HG02970 (cell line): ENCODE results near the gene ABCC8.
"Not testable (repeated sequence)": the region's sequence is repeated elsewhere in the genome, so short reads cannot be mapped to it uniquely, and the experiment has no call there.

ENCODE experiments used
- ATAC-seq: cut with Tn5 transposase; IDR thresholded peaks from one replicate; pipeline ENCODE4 v1.9.1; 2021; ENCODE audit warnings: mild to moderate bottlenecking, moderate library complexity, moderate number of reproducible peaks; ENCODE audit not compliant: unreplicated experiment, low FRiP score

ABCC8 gene

DNA sequence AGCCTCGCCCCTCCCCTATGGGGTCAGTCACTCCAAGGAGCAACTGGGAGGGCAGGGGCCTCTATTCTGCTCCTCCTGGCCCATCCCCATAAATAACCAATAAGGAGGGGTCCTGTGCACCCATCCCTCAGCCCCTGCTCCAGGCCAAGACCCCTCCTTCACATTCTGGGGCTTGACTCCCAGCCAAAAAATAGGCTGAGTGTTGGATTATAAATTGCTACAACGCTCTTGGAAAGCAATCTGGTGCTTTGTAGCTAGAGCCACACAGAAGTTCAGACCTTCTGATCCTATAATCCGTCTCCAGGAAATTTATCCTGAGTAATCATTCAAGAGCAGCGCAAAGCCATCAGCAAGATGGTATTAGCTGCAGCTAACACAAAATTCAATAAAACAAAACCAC lies 42.5 kb downstream of the ABCC8 start:
- no peak for ATAC-seq

DNA sequence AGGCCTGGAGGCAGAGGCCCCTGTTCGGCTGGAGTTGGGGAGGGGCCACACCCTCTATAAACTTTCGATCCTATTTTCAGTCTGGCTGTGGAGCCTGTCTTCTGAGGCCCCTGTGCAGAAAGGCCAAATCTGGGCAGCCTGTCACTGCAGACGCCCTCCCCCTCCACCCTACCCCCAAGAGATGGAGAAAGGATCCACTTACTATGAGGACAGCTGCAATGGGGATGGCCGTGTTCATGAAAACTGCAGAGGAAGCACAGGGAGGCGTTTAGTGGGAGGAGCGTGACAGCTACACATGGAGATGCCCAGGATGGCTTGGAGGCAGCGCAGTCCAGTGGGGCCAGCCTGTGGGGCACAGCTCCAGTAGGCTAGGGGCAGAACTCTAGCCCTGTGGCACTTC lies 44.6 kb downstream of the ABCC8 start:
- ATAC-seq: no peak

DNA sequence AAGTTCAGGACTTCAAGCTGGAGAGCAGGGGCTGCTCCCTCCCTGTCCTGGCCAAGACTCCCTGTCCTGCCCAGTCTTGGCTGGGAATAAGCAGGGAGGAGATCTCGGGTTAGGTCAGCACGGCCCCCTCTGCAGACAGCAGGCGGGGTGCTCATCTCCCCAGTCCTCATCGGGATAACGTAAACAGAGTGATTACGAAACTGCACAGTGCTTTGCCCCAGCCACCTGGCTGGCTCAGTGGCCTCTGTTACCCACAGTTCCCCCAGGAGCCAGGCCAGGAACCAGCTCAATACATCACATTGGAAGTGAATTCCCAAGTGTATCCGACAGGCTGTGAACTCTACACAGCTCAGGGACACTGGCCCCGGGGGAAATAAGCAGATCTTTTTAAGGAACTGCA lies 45.5 kb downstream of the ABCC8 start:
- no peak for ATAC-seq

DNA sequence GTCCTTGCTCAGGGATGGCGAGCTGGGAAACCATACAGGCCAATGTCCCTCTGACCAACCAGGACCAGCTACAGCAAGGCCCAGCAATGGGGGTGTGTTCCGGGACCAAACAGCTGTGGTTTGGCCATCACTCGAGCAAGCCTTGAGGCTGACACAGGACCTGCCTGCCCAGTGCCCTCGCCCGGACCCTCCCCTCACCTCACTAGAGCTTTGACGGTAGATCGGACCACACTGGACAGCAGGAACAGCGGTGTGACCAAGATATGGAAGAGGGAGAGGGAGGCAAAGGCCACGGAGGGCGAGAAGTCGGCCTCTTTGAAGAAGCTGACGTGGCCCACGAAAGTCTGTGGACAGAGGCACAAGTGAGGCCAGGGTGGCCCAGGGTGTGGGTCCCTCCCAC lies 46.0 kb downstream of the ABCC8 start:
- ATAC-seq: no peak

DNA sequence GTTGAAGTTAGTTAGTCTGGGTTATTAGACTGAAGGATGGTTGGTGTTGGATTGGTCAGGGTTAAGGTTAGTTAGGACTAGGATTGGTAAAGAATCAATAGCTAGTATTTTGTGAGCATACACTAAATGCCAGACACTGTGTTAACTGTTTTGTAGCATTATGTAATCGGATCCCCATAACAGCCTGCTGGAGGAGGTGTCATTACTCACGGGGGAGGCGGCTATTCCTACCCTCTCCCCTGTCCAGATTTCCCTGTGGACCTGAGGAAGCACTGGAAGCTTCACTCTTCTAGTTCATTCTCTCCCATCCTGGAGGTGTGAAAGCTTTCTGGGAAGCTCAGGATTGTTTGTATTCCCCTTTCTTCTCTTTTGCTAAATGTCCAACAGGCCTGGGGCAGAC lies 47.7 kb downstream of the ABCC8 start:
- no peak for ATAC-seq

DNA sequence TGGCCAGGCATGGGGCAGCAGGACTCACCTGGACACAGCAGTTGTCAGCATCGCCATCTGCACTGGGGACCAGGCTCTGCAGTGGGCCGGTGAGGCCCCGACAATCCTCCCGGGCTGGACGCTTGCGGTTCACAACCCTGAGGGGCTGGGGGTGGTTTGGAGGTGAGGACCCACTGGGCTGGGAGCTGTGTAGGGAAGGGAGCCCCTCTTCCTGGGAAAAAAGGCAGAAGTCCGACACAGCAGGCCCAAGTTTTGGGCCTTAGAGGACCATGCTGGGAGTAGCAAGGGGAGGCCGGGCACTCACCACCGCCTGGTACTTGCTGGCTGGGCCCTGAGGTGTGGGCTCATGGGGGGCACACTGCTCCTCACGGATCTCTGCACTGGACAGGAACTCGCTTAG lies 48.4 kb downstream of the ABCC8 start:
- ATAC-seq: no peak

DNA sequence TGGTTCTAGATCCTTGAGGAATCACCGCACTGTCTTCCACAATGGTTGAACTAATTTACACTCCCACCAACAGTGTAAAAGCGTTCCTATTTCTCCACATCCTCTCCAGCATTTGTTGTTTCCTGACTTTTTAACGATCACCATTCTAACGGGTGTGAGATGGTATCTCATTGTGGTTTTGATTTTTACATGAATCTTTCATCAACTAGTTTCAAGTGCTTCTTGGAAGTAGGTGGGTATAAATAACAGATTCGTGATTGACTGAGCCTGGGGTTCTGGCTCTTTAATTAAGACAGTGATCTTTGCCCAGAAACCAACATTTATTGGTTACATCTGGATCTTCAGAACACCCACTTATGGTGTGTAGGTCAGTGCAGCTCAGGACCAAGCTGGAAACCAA lies 50.4 kb downstream of the ABCC8 start:
- ATAC-seq: not testable (repeated sequence)

DNA sequence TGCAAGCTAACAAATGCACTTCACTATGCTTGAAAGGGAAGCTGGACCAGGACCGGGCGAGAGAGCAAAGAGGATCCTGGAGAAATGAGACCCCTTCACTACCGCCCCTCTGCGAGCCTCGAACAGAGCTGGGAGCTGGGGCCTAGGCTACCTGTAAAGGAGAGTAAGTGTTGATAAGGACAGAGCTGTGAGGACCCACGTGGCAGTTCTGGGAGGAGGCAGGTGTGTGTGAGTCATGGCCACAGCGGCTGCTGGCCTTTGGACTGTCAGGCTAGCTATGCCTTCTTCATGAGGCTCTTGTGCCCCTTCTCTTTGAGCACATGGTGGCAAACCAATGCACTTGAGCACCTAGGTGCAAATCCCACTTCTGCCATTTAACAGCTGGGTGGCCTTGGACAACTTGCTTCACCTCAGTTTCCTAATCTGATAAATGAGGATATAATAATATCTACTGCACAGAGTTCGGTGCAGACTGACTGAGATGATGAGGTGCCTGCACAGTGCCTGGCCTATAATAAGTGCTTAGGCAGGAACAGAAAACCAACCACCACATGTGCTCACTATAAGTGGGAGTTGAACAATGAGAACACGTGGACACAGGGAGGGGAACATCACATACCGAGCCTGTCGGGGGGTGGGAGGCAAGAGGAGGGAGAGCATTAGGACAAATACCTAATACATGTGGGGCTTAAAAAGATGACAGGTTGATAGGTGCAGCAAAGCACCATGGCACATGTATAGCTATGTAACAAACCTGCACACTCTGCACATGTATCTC lies 52.9 kb downstream of the ABCC8 start:
- ATAC-seq: no peak

DNA sequence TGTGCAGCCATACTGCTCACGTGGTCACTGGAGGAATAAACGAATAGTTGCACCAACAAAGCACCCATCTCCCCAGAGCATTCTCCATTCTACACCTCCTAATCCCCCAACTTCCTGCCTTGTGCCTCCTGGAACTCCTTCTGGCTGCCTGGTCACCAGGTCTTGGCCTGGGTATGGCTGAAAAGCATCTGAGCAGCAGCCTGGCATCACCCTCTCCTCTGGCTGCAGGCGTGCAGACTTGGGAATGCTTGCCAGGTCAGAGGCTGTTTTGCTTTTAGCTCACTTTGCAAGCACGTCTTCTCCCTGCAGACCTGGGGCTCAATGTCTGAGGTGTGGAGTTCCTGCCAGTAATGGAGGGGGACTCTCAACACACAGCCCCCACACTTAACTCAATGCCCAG lies 54.9 kb downstream of the ABCC8 start:
- ATAC-seq: no peak

DNA sequence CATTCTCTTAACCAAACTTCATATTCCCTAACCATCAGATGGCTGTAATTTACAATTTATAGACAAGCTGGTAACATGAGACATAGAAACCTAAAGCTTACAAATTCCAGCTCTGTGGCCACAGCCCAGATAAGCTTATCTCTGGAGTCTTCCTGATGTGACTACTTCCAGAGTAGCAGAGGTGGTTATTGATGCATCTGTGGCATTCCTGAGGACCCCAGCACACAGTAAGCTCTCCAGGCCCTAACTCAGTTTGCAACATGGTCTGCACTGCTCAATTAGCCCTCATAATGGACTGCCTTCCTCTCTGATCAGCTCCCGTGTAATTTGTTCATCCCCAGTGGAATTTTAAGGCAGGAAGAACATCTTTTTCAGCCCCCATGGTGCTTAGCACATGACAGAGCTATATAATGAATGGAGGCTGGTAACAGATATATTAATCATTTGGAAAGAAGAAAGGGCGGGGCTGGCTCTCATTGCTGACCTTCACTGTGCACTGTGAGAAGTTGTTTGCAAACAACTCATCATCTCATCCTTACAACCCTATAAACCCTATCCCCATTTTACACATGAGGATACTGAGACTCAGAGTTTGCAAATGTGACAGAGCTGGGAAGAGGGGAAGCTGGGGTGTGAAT lies 58.1 kb downstream of the ABCC8 start:
- no peak for ATAC-seq

DNA sequence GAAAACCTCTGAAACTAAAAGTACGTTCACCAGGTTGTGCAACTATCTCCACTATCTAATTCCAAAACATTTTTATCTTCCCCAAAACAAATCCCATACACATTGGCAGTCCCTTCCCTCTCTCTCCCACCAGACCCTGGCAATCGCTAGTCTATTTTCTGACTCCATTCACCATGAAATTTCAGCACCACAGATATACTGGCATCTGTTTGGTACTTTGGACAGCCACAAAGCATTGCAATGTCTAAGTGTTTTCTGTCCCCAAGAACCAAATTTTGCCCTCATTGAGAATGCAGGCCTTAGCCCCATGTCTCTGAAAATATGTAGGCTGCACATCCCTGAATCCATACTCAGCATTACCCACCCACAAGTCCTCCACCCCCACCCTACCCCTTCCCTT lies 60.2 kb downstream of the ABCC8 start:
- no peak for ATAC-seq

DNA sequence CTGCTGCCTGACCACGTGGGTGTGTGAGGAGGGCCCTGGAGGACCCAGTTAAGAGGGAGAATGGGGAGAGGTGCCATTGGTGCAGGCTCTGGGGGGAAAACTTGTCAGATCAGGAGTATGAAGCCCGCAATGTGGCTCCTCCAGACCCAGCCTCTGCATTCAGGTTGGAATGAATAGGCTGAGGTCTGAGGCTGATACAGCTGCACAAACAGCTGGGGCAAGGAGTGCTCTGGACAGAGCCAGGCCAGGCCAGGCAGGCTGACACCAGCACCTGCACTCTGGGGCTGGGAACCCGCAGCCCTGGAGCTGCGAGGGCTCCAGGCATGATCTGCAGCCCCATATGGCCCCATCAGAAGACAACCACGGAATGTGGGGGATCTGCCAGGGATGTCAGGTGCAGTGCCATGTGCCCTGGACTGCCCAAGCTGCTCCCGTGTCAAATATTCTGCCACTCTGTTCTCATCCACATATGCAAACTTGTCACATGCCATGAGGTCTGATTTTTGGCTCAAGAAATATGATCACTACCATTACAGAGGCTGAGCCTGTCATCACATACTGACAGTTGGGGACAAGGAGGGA lies 61.0 kb downstream of the ABCC8 start:
- no peak for ATAC-seq

DNA sequence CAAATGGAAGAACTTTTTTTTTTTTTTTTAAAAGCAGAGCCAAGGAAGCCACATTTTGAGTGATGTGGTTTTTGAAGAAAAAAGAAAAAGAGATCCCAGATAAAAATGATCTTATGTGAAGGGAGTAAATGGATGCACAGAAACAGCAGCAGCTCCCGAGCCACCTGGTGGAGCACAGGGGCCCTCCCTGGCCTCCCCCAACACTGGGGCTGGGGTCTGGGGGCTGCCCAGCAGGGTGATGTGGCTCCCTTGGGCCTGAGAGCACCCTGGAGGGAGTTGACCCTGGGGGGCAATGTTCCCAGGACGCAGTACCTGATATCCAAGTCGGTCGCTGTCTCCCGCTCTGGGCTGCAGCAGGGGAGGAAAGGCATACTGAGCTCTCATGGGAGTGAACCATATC lies 61.7 kb downstream of the ABCC8 start:
- no peak for ATAC-seq

DNA sequence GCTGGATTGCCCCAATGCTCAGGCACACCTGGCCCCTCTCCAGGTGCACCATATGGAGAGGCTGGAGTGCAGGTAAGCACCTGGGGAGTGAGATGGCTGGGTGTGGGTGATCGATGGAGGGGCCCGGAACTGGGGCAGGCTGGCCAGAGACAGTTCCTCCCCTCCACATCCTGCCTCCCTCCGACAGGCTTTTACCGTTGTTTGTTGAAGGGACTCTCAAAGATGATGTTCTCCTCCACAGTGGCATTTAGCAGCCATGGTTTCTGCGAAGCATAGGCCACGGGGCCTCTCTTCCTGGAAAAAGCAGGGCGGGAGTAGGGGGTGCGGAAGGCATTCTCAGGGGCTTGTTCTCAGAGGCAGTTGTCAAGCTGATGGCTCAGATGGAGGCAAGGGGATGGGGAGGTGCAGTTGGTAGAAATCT lies 62.3 kb downstream of the ABCC8 start:
- ATAC-seq: no peak

DNA sequence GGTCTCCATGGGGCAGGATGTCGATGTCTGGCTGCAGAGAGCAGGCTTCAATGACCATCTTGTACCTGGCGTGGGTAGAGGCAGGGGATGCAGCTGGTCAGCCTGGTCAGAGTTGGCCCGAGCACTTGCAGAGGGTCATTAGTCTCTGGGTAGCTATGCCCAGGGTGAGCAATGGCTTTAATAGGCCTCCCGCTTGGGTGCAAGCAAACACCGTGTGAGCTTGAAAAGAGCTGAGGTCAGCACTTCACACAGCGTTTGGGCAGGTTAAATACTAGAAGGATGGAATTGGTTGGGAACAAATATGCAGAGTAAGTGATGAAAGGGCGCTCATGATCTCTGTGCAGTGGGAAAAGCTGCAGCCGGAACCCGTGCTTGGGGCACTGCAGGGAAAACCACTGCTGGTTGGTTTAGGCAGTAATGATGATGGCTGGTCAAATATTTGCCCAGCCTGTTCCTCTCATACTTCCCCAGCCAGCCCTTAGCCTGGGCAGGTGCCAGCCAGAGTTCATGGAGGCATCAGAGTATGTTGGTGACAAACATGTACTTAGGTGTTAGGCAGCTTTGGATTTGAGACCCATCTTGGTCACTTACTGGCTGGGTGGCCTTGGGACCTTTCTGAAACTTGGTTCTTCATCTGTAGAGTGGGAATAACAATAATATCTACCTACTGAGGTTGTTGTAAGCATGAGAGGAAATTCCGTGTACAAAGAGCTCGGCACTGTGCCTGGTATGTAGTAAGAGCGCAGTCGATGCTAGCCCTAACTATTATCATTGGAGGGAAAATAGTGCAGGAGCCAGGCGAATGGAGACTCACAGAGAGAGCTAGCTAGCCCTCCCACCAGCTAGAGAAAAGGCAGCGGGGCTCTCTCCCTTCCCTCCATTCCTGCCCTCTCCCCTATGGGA lies 63.0 kb downstream of the ABCC8 start:
- no peak for ATAC-seq

DNA sequence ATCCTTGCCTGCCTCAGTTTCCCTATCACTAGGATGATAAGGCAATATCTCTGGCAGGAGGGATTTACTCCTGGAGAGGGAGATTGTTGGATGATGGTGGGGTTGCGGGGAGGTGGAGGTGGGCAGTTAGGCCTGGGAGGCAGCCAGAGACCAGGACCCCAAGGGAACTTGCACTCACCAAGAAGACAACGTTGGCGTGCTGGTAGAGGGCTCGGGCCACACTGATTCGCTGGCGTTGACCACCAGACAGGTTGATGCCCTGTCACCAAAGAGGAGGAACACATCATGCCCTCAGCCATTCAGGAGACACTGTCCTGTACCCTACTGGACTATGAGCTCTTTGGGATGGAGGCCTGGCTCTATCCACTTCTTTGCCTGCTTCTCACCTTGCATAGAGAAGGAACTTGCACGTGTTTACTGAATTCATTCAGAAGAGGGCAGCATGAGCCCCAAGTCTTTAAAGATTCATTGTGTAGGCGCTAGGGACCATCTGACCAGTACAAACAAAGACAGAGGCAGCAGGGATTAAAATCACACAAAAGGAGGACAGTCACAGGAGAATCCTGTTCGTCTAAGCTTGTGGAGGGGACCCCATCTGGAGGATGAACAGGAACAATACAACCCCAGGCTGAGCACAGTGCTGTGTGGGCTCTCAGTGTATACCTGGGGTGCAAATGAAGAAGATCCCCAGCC lies 64.0 kb downstream of the ABCC8 start:
- ATAC-seq: no peak

DNA sequence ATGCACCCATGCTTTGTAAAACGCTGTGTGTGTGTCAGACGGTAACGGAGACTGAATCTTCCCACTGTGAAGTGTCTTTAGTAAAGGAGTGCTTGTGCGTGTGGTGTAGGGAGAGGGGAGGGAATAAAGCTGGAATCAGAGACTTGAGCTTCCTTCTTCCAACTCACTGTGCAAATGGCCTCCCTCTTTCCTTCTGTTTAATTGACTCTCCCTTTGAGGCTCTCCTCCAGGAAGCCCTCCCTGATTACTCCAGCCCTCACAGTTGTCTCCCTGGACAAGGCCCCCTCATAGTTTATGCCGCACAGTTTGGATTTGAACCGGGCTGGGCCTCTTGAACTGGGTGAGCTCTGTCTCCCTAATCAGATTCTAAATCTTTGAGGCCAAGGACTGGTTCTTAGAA lies 65.2 kb downstream of the ABCC8 start:
- no peak for ATAC-seq

DNA sequence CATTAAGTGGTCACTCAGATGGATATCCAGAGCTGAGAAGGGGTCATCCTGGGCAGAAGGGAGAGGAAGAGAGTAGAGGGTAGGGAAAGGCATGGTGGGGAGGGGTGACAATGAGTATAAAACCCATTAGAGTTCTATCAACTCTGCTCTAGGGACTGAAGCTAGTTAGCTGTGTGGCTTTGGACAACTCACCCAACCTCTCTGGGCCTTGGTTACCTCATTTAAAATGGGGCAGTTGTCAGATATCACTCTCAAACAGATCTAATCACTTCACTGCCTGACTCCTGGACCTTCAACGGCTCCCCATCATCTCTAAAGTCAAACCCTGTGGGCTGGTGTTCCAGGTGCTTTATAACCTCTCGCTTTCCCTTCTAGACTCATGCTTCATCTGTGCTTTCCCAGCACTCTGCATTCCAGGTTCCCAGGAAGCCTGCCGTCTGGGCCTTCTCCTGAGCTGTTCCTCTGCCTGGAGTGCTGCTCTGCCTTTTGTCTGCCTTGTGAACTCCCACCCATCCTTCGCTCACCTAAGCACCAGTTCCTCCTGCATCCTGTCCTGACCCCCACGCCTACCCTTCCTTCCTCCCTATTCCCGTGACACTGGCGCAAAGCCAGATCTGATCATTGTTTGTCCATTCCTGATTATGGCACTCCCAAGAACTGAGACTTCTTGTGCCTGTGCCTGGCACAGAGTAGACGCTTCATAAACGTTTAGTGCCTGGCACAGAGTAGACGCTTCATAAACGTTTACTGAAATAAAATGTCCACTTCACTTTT lies 65.9 kb downstream of the ABCC8 start:
- ATAC-seq: no peak

DNA sequence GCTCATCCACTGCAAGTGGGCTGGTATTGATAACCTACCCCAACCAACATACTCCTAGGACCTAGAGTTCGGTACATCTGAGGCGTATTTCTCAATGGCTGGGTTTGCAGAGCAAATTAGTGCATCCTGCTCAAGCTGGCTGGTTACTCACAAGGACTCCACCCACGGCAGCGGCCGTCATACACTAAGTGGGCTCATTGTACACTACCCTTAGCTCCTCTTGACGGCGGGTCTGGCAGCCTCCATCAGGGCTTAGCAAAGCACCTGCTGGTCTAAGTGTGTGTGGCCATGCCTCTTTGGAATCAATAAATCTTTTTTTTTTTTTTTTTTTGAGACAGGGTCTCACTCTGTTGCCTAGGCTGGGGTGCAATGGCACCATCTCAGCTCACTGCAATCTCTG lies 68.0 kb downstream of the ABCC8 start:
- ATAC-seq: no peak

DNA sequence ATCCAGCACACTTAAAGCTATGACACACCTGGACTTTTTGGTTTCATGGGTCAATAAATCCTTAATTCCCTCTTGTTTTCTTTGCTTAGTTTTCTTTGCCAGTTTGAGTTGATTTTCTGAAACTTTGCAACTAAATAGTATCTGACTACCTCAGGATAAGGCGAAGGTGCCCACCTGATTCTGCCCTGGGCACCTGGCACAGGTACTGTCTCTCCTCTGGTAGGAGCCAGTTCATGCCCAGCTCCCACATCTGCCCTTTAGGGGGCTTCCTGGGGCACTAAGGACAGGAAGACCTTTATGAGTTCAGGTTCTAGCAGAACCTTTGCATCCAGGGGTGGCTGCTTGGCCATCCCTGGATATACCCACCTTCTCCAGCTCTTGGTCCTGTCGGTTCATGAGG lies 68.6 kb downstream of the ABCC8 start:
- no peak for ATAC-seq
